ENCODE results near the gene EVI5L.

Gene EVI5L

GRCh38 chr19:7817801-7818200 lies 12.2 kb upstream of the EVI5L start:
- no peak for DNase-seq (ENCODE audit: low read depth)

DNA sequence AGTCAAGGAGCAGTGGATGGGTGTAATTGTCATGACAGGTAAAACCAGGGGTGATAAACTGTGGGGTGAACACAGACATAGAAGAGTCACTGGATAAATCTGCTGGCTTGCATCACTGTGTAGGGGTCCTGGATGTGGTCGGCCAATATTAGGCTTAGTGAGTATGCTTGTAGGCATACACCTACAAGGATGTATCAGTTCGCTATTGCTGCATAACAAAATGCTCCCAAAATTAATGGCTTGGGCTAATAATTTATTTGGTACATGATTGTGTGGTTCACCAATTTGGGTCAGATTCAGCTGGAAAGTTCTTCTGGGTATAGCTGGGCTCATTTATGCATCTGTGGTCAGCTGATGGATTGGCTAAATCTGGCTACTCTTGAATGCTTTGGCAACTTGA lies 11.2 kb upstream of the EVI5L start:
- no peak for DNase-seq (ENCODE audit: low read depth)

DNA sequence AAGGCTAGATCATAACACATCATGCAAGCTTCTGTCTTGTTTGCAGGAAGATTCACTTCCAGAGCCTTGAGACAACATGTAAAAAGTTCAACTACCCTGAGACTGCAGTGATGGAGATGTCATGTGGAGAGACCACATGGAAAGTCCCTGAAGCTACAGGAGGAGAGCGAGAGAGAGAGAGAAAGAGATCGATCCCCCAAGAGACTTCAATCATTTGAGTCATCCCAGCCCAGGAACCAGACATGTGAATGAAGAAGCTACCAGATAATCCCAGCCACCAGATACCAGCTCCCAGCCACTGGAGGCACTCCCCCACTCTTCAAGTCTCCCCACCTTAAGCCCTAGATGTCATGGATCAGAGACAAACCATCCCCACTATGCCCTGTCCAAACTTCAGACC lies 10.7 kb upstream of the EVI5L start:
- no peak for DNase-seq (ENCODE audit: low read depth)

DNA sequence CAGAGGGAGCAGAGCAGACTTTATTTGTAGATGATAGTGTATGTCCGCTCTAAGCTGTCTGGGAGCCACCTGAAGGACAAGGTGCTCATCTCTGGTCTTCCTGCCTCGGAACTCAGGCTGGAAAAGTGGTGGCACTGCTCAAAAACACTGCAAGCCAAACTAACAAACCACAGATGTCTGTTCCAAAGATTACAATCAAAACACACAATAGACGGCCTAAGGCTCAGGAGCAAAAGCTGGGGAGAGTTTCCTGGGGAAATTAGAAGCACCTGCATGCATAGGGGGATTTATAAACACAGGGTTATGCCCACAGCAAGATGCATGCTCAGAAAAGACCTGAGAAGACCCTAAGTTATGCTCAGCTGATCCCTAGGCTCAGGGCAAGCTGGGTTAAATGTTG lies 9.4 kb upstream of the EVI5L start:
- no peak for DNase-seq (ENCODE audit: low read depth)

DNA sequence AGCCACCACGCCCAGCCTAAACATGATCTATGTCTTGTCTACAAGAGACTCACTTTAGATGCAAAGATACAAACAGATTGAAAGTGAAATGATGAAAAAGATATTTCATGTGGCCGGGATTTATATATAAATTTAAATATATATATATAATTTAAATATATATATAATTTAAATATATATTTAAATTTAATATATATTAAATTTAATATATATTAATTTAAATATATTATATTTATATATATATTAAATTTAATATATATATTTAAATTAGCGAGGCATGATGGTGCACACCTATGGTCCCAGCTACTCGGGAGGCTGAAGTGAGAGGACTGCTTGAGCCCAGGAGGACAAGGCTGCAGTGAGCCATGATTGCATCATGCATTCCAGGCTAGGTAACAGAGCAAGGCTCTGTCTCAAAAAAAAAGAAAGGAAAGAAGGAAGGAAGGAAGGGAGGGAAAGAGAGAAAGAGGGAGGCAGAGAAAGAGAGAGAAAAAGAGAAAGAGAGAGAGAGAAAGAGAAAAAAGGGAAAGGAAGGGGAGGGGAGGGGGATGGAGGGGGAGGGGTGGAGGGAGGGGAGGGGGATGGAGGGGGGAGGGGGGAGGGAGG lies 7.0 kb upstream of the EVI5L start:
- DNase-seq (ENCODE audit: low read depth) = no peak

DNA sequence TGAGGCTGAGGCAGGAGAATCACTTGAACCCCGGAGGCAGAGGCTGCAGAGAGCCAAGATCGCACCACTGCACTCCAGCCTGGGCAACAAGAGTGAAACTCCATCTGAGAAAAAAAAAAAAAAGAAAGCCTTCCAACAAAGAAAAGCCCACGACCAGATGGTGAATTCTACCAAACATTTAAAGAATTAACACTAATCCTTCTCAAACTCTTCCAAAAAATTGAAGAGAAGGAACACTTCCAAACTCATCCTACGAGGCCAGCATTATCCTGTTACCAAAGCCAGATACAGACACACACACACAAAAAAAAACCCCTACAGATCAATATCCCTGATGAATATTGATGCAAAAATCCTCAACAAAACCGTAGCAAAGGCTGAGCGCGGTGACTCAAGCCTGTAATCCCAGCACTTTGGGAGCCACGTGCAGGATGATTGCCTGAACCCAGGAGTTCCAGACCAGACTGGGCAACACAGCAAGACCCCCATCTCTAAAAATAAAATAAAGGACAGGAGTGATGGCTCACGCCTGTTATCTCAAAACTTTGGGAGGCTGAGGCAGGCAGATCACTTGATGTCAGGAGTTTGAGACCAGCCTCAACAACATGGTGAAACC lies 6.2 kb upstream of the EVI5L start:
- DNase-seq (ENCODE audit: low read depth) = no peak

DNA sequence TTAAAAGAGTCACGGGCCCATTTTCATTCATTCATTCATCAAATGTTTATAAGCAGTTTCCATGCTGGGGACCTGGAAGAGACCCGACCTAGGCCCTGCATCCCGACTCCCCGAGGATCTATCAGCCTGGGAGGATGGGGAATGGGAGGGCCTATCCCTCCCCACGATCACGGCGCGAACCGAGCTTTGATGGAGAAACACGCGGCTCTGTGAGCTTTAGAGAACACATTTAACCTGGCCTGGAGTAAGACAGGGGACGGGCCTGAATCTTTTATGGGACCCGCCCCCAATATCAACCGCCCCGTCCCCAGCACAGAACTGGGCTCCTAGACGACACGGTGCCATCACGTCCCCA lies 875 bp upstream of the EVI5L start:
- DNase-seq (ENCODE audit: low read depth) = no peak

- DNase-seq (ENCODE audit: low read depth) = no peak
Observed at GRCh38 chr19:7830272-7830771, 304 bp downstream of the EVI5L start.

GRCh38 chr19:7830823-7831222 lies 805 bp downstream of the EVI5L start:
- DNase-seq (ENCODE audit: low read depth) = no peak

DNA sequence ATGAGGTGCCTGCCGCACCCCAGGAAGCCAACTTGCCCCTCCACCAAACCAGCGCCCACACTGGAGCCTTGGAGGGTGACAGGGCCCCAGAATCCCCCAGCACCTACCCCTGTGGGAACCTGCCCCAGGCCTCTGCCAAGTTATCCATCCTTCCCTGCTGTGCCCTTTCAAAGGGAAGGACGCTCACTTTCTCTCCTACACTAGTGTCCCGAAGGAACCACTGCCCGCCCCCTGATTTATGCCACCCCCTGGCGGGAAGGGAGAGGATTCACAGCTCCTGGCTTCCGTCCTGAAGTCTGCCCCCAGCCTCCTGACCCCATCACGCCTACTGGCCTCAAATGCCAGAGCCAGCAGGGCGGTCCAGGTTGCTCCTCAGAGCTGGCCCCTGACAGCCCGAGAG lies 1.4 kb downstream of the EVI5L start:
- no peak for DNase-seq (ENCODE audit: low read depth)

- no peak for DNase-seq (ENCODE audit: low read depth)
Observed at GRCh38 chr19:7832009-7832408, 2.0 kb downstream of the EVI5L start.

DNA sequence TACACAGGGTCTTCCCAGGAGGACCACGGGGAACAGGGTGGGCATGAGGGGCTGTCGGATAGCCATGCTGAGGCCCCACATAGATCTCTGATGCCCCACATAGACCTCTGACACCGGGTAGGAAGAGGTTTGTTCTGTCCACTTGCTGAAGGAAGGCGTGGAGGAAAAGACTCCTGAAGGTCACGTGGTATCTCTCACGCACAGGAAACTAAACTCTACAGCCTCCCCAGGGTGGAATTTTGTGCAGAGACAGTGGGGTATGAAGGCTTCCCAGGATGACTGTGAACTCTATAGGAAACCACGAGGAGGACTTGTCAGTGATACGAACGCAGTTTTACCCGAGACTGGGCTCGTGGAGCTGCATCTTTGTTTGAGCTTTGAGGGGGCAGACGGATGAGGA lies 2.8 kb downstream of the EVI5L start:
- no peak for DNase-seq (ENCODE audit: low read depth)

DNA sequence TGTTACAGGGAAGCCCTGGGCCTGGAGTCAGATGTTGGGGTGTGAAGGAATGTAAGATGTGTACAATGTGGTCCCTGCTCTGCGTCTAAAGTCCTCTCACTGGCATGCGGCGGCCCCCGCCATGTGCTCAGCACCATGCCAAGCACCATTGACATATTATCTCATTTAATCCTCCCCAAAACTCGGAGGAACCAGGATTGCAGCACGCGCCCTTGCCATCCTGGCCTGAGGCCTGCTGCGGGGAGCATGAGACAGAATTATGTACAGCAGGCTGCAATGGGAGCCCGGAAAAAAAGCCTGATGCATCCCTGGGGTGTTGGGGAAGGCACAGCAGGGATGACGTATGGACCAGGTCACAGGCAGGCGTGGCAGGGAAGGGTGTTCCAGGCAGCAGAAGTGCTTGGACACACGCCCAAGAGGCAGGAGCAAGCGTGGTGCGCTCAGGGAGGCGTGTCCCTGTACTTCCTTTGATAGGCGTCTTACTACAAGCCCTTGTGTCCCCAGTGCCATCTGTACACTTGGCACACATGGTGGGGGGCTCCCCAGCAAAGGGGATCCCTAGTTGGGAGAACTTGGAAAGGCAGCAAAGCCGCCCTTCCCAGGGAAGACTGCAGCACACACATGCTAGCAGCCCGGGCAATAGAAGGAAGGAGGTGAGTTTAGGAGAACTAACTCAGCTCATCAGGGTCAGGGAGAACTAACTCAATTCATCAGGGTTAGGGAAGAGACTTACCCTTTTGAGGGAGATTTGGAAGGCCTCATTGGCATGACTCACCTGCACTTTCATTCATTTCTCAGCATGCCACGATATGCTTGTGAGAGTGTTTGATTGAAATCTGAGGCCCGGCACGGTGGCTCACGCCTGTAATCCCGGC lies 3.4 kb downstream of the EVI5L start:
- DNase-seq (ENCODE audit: low read depth) = no peak

DNA sequence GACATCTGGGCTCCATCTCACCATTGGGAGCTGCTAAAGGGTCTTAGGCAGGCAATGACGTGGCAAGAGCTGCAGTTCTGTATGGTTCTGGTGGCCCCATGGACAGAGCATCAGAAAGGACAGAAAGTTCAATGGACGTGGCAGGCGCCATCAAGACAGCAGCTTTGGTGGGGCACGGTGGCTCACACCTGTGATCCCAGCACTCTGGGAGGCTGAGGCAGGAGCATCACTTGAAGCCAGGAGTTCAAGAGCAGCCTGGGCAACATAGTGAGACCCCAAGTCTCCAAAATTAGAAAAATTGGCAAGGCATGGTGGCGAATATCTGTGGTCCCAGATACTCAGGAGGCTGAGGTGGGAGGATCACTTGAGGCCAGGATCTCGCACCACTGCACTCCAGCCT lies 9.5 kb downstream of the EVI5L start:
- no peak for DNase-seq (ENCODE audit: low read depth)

DNA sequence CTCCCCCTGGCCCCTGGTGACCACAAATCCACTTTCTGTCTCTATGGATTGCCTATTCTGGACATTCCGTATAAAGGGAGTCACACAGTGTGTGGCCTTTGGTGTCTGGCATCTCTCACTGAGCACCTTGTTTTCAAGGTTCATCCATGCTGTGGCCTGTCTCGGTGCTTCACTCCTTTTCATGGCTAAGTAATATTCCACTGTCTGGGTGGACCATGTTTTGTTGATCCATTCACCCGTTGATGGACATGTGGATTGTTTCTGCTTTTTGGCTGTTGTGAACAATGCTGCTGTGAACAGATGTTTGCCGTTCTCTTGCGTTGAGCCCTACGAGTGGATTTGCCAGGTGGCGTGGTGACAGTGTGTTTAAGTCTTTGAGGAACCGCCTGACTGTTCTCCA lies 10.6 kb downstream of the EVI5L start:
- DNase-seq (ENCODE audit: low read depth) = no peak

- no peak for DNase-seq (ENCODE audit: low read depth)
Observed at GRCh38 chr19:7841751-7842660, 12.0 kb downstream of the EVI5L start.

DNA sequence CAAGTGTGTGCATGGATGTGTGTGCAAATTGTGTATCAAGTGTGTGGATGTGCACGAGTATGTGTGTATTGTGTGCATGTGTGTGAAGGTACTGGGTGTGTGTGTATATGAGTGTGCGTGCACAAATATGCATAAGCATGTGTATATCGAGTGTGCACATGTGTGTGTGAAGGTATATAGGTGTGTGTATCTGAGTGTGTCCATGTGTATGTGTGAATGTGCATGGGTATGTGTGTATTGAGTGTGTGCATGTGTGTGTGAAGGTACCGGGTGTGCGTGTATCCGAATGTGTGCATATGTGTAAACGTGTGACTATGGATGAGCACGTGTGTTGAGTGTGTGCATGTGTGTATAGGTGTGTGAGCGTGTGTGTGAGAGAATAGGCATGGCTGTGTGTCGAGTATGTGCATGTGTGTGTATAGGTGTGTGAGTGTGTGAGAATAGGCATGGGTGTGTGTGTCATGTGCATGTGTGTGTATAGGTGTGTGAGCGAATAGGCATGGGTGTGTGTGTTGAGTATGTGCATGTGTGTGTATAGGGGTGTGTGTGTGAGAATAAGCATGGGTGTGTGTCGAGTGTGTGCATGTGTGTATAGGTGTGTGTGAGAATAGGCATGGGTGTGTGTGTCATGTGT lies 12.8 kb downstream of the EVI5L start:
- no peak for DNase-seq (ENCODE audit: low read depth)

DNA sequence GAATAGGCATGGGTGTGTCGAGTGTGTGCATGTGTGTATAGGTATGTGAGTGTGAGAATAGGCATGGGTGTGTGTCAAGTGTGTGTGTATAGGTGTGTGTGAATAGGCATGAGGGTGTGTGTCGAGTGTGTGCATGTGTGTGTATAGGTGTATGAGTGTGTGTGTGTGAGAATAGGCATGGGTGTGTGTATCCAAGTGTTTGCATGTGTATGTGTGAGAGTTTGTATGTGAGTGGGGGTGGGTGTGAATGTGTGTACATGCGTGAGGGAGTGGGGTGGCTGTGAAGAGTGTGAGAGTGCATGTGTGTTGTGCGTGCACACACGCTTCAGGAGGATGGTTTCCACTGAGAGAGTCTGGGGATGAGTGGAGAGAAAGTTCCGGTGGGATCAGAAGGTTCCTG lies 13.5 kb downstream of the EVI5L start:
- DNase-seq (ENCODE audit: low read depth) = no peak

DNA sequence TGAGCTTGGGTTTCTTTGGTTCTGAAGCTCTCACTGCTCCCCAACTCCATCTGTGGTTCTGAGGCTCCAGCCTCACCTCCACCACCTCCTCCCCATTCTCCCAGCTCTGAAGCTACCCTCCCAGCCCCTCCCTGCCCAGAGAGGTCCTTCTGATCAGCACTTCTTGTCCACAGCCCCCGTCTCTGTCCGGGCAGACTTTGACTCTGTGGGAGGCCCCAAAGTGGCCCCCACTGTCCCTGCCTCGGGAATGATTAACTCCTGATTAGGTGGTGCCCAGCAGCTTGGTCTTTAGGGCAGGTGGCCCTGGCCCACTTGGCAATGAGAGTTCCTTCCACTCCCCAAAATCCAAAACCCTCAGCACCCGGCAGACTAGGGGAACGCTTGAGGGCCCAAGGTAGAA lies 14.4 kb downstream of the EVI5L start:
- DNase-seq (ENCODE audit: low read depth) = no peak

DNA sequence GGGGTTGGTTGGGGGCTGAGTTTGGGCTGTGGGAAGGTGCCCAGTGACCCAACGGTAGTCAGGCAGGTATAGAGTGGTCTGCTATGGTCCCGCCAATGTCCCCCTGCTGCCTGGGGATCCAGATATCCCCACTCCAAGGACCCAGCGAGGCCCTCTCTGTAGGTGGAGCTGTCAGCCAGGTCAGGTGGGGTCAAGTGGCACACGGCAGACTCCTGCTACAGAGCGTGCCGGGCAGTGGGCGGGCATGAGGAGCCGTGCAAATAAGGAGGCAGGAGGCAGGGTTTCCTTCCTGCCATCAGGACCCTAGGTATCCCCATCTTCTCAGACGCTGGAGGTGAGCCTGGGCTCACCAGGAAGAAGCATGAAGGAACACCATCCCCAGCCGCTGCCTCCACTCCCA lies 14.9 kb downstream of the EVI5L start:
- no peak for DNase-seq (ENCODE audit: low read depth)

DNA sequence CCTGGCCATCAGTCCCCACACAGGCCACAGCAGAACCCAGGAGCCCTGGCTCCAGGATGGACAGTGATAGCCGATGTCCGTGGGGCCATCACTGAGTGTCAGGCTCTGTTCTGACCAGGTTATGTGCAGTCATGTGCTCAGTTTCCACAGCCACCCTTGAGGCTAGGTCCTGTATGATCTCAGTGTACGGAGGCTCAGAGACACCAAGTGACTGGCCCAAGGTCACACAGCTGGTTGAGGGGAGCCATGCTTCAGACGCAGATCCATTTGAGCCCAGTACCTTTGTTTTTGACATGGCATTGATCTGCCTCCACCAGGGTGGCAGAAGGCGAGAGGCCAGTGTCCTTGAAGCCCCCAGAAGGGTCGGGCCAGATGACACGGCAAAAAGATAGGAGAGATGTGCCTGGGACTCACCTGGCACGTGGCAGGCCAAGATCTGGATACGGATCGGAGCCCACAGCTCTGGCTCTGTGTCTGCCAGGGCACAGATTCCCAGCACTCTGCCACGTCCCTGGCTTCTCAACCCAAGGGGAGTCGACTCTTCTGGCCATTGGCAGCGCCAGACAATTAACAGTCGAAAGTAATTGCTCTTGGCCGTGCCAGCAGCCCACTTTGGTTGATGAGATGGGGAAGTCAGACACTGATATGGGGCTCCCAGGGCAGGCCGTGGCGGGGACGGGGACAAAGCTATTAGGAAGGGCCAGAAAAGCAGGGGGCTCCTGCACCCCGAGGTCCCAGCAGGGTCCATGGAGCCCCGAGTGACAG lies 15.6 kb downstream of the EVI5L start:
- DNase-seq (ENCODE audit: low read depth) = no peak

Measured in stimulated activated CD8-positive, alpha-beta memory T cell treated with anti-CD3 and anti-CD28 coated beads, Interleukin-7, amount 100 ng/mL, for 24 hours (primary cell).